Prostate gland (tissue), 2 donors: ENCODE measurements around the gene TERB1.

Experiments used
- POLR2A ChIP-seq: fragments of 450-650 bp; IDR thresholded peaks from one replicate; pipeline ENCODE4 v1.6.1; 2016; ENCODE audit warnings: antibody characterized with exemption, mild to moderate bottlenecking
- TF ChIP-seq, protein P1 (sequence below), 4 experiments: fragments of 200-600 bp in 2 of 4; fragments of 450-650 bp in 2 of 4; sonication (generic) in 2 of 4; IDR thresholded peaks; 1 replicate in 3 of 4; 2 replicates in 1 of 4; pipeline ENCODE4 v1.5.1; 2016 to 2019; ENCODE audit warnings: antibody characterized with exemption in 4 of 4, mild to moderate bottlenecking in 2 of 4, moderate library complexity in 2 of 4

DNA sequence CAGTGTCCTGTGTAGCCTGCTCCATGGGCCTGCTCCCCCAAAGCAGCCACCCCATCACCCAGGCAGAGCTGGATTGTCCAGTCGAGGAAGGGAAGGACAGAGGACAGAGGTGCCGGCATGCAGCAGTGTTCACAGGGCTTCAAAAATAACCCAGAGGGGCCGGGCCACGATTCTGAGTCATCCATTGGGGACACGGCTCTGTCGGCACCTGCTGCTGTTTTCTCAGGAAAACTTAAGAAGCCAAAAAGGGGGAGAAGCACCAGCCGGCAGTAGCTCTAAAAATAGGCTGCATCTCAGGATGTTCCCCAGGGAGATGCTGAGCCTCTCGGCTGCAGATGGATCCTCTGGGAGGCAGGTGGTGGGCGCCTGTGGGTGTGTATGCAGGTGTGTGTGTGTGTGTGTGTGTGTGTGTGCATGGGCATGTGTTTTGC is 44.4 kb upstream of the TERB1 start:
- TF ChIP-seq, protein P1, sequence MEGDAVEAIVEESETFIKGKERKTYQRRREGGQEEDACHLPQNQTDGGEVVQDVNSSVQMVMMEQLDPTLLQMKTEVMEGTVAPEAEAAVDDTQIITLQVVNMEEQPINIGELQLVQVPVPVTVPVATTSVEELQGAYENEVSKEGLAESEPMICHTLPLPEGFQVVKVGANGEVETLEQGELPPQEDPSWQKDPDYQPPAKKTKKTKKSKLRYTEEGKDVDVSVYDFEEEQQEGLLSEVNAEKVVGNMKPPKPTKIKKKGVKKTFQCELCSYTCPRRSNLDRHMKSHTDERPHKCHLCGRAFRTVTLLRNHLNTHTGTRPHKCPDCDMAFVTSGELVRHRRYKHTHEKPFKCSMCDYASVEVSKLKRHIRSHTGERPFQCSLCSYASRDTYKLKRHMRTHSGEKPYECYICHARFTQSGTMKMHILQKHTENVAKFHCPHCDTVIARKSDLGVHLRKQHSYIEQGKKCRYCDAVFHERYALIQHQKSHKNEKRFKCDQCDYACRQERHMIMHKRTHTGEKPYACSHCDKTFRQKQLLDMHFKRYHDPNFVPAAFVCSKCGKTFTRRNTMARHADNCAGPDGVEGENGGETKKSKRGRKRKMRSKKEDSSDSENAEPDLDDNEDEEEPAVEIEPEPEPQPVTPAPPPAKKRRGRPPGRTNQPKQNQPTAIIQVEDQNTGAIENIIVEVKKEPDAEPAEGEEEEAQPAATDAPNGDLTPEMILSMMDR (IDR thresholded peaks at IDR 0.05), result no peak
- TF ChIP-seq POLR2A, result no peak
